22Rv1 (cell line): ENCODE measurements around the gene TRIM71.

Source experiments
- CTCF ChIP-seq: fragments of 450-650 bp; IDR thresholded peaks from 2 replicates; pipeline ENCODE4 v1.5.1; 2017; ENCODE audit warnings: mild to moderate bottlenecking
- ZFX ChIP-seq: fragments of 450-650 bp; IDR thresholded peaks from 2 replicates; pipeline ENCODE4 v1.6.1; 2017; ENCODE audit warnings: antibody characterized with exemption, borderline replicate concordance

GRCh38 chr3:32912046-32912445 is 94.2 kb downstream of the TRIM71 start:
- TF ChIP-seq CTCF (no peak), ZFX (no peak)
